HL-60 (cell line): ENCODE results near the gene DNAJC18.

ENCODE experiments used
- DNase-seq, 2 experiments: peaks; one replicate each; pipeline ENCODE4 v3.0.0-alpha.2; 2010 to 2020; ENCODE audit warnings: low read depth in 1 of 2, low spot score in 1 of 2
- H3K27ac ChIP-seq: fragments of 250-450 bp; sonication (Bioruptor Pico); replicated peaks from 2 replicates; pipeline ENCODE4 v1.5.1; 2020; ENCODE audit warnings: mild to moderate bottlenecking, moderate library complexity
- H3K27me3 ChIP-seq: fragments of 250-450 bp; sonication (Bioruptor Pico); 2 replicates; pipeline ENCODE4 v1.5.1; 2021; ENCODE audit warnings: mild to moderate bottlenecking, moderate library complexity; ENCODE audit not compliant: insufficient read depth, poor library complexity, severe bottlenecking
- H3K4me3 ChIP-seq: replicated peaks from 2 replicates; pipeline ENCODE4 v1.5.1; 2011; ENCODE audit warnings: mild to moderate bottlenecking, control low read depth, low read length; ENCODE audit not compliant: insufficient read depth
- CTCF ChIP-seq: IDR thresholded peaks from one replicate; pipeline ENCODE4 v1.5.1; 2011; ENCODE audit warnings: low read length, control low read depth, inconsistent platforms; ENCODE audit not compliant: insufficient read depth
- GABPA ChIP-seq: IDR thresholded peaks from 2 replicates; pipeline ENCODE4 v1.6.1; 2012; ENCODE audit warnings: low read depth
- POLR2AphosphoS5 ChIP-seq: IDR thresholded peaks from 2 replicates; pipeline ENCODE4 v1.6.1; 2012; ENCODE audit warnings: low read depth
- REST ChIP-seq: IDR thresholded peaks from 2 replicates; pipeline ENCODE4 v1.6.1; 2012; ENCODE audit warnings: low read depth; ENCODE audit not compliant: insufficient replicate concordance
- SPI1 ChIP-seq: IDR thresholded peaks from 2 replicates; pipeline ENCODE4 v1.6.1; 2012; ENCODE audit warnings: low read depth, mild to moderate bottlenecking, borderline replicate concordance

DNAJC18 gene

GRCh38 chr5:139394654-139395566 lies 44.4 kb downstream of the DNAJC18 start, which contains the start of gene PROB1:
Gene PROB1, minus strand, starts transcription at chr5:139395104. Its CDS starts 23 bp downstream, at chr5:139395081.
- DNase-seq, result no peak

GRCh38 chr5:139394123-139394653 lies 45.1 kb downstream of the DNAJC18 start:
- TF ChIP-seq GABPA, result no peak
- no peak for TF ChIP-seq SPI1
- TF ChIP-seq REST, result no peak
- TF ChIP-seq CTCF, result no peak
- no peak for TF ChIP-seq POLR2AphosphoS5
- Histone ChIP-seq H3K27ac (no peak overlapping the region), H3K27me3 (no peaks in the 10 kb centered on the region), H3K4me3 (no peak overlapping the region)
- no peak for DNase-seq

More at GRCh38 chr5:139394654-139395566, 44.4 kb downstream of the DNAJC18 start, which contains the start of gene PROB1:
- no peak for TF ChIP-seq POLR2AphosphoS5
- Histone ChIP-seq H3K27ac (no peak within 1 kb of the TSS), H3K4me3 (no peak within 1 kb of the TSS), H3K27me3 (no peaks in the 10 kb centered on the region)

- Histone ChIP-seq H3K27ac (no peak overlapping the region), H3K4me3 (no peak overlapping the region), H3K27me3 (no peaks in the 10 kb centered on the region)
- no peak for DNase-seq
- TF ChIP-seq CTCF (no peak), GABPA (no peak), REST (no peak), SPI1 (no peak), POLR2AphosphoS5 (no peak)
Observed at GRCh38 chr5:139393497-139394122, 45.7 kb downstream of the DNAJC18 start.
